OCI-LY7 (cell line): ENCODE measurements around the gene BPIFB3. TPM values are rescaled to one million over a fixed set of nuclear protein-coding genes. Genes with fewer than 3 reads are reported as not detected.

Experiments
- BruUV-seq: library from RNA; stranded (reverse); fragments of 400-500 nt; replicated peaks from 2 replicates; lab custom pipeline; 2021; lab: Mats Ljungman, UMichigan
- CTCF ChIA-PET: fragments of 300-600 bp; sonication (Branson Sonifier 250); formaldehyde crosslinking; loops from one replicate; lab custom pipeline; 2022; ENCODE audit warnings: antibody characterized with exemption; ENCODE audit not compliant: unreplicated experiment; lab: Charles Lee
- POLR2A ChIA-PET: fragments of 300-600 bp; sonication (Branson Sonifier 250); formaldehyde crosslinking; loops from one replicate; lab custom pipeline; 2022; ENCODE audit warnings: antibody characterized with exemption; lab: Charles Lee
- DNase-seq: peaks from one replicate; pipeline ENCODE4 v3.0.0-alpha.2; 2015; ENCODE audit warnings: low spot score
- H2AFZ ChIP-seq: fragments of 200-600 bp; sonication (generic), shearing (Covaris generic); 2 replicates; pipeline ENCODE4 v1.6.1; 2014; ENCODE audit warnings: mild to moderate bottlenecking, antibody characterized with exemption, low read length, moderate library complexity
- H3K27ac ChIP-seq: fragments of 200-600 bp; sonication (generic); 2 replicates; pipeline ENCODE4 v1.5.1; 2014; ENCODE audit warnings: mixed run types, low read depth, mild to moderate bottlenecking, moderate library complexity, low read length, inconsistent platforms; ENCODE audit not compliant: poor library complexity, severe bottlenecking
- H3K36me3 ChIP-seq: fragments of 200-600 bp; sonication (generic); 2 replicates; pipeline ENCODE4 v1.6.1; 2014; ENCODE audit warnings: mild to moderate bottlenecking, antibody characterized with exemption, low read length, moderate library complexity, mixed read lengths; ENCODE audit not compliant: insufficient read depth
- H3K4me1 ChIP-seq: fragments of 200-600 bp; sonication (generic); 2 replicates; pipeline ENCODE4 v1.5.1; 2014; ENCODE audit warnings: mild to moderate bottlenecking, low read length; ENCODE audit not compliant: insufficient read depth, poor library complexity, severe bottlenecking
- H3K4me2 ChIP-seq: fragments of 200-600 bp; sonication (generic); 2 replicates; pipeline ENCODE4 v1.6.1; 2014; ENCODE audit warnings: mild to moderate bottlenecking, low read length
- H3K4me3 ChIP-seq: fragments of 200-600 bp; sonication (generic); 2 replicates; pipeline ENCODE4 v1.5.1; 2014; ENCODE audit warnings: mild to moderate bottlenecking, low read depth, low read length; ENCODE audit not compliant: poor library complexity, severe bottlenecking
- H3K79me2 ChIP-seq: fragments of 200-600 bp; sonication (generic); 2 replicates; pipeline ENCODE4 v1.6.1; 2016; ENCODE audit warnings: low read depth, mild to moderate bottlenecking, low read length, moderate library complexity, mixed read lengths; ENCODE audit not compliant: insufficient read depth
- H3K9me2 ChIP-seq: fragments of 200-600 bp; sonication (generic); 2 replicates; pipeline ENCODE4 v1.6.1; 2016; ENCODE audit warnings: mild to moderate bottlenecking, low read length, mixed read lengths; ENCODE audit not compliant: insufficient read depth
- H3K9me3 ChIP-seq: fragments of 200-600 bp; sonication (generic); 2 replicates; pipeline ENCODE4 v1.6.1; 2014; ENCODE audit warnings: mild to moderate bottlenecking, mixed run types, low read length, mixed read lengths
- H4K20me1 ChIP-seq: fragments of 200-600 bp; sonication (generic); 2 replicates; pipeline ENCODE4 v1.6.1; 2014; ENCODE audit warnings: mild to moderate bottlenecking, antibody characterized with exemption, low read length, moderate library complexity, mixed read lengths; ENCODE audit not compliant: insufficient read depth
- EZH2phosphoT487 ChIP-seq: fragments of 200-600 bp; sonication (generic); IDR thresholded peaks from 2 replicates; pipeline ENCODE4 v1.6.1; 2018; ENCODE audit warnings: low read depth, borderline replicate concordance, mild to moderate bottlenecking, mixed run types, antibody characterized with exemption, low read length, moderate library complexity, mixed read lengths
- intact Hi-C: fragments of 100-400 bp; cut with micrococcal nuclease; formaldehyde crosslinking; loops from one replicate; pipeline ENCODE4 v1.10.0; 2022; ENCODE audit not compliant: unreplicated experiment
- total RNA-seq, 2 experiments: library from RNA; depleted of rRNA in 1 of 2; stranded (reverse); fragments of >200 nt in 1 of 2; shearing (Covaris generic) in 1 of 2; gene quantifications; 2 replicates each; pipeline ENCODE4 v1.2.3, GENCODE V29; 2014 to 2022
- TF ChIP-seq, protein P1 (sequence below): fragments of 200-600 bp; sonication (generic); conservative IDR thresholded peaks from 2 replicates; pipeline ENCODE4 v1.5.1; 2014; ENCODE audit warnings: mild to moderate bottlenecking, antibody characterized with exemption, low read length, moderate library complexity, mixed read lengths

The BPIFB3 gene
- total RNA-seq, 2 experiments from 2014 or later, result not detected

DNA sequence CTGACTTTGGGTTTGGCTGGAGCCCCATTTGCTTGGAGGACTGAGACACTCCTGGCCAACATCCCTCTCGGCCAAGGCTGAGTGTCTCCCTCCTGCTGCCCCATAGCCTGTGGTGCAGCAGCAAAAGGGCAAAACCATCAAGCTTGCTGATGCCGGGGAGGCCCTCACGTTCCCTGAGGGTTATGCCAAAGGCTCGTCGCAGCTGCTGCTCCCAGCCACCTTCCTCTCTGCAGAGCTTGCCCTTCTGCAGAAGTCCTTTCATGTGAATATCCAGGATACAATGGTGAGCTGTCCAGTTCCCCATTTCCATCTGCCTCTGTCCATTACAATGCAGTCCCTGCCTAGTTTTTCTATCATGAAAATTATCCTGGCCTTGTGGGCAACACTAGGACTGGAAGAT, 16.2 kb upstream of the BPIFB3 start:
- no TSS peak for BruUV-seq

DNA sequence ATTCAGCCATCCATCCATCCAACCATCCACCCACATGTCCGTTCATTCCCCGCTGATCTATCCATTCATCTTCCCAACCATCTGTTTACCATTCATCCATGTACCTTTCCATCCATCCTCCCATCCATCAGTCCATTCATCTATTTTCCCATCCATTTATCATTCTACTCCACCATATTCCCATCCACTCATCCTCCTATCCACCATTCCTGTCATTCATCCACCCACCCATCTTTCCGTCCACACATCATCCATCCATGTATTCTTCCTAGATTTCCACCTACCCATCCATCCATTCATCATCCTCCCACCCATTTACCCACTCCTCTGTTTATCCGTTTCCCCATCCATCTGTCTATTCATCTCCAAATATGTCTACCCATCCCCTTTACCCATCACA, 15.5 kb upstream of the BPIFB3 start:
- no peaks in the 10 kb centered on the region for H3K4me1 ChIP-seq
- ChIA-PET CTCF (no interaction called here), POLR2A (no interaction called here)
- H3K27ac ChIP-seq, result no peak overlapping the region
- H3K4me2 ChIP-seq, result no peak overlapping the region
- H3K9me3 ChIP-seq, result no peaks in the 10 kb centered on the region
- intact Hi-C loops, result no loop called here
- no peaks in the 10 kb centered on the region for H4K20me1 ChIP-seq
- no peak overlapping the region for H3K4me3 ChIP-seq
- H3K36me3 ChIP-seq, result no peaks in the 10 kb centered on the region
- BruUV-seq, result no TSS peak
- H2AFZ ChIP-seq, result no peak overlapping the region
- no peak for DNase-seq
- TF ChIP-seq, protein P1, sequence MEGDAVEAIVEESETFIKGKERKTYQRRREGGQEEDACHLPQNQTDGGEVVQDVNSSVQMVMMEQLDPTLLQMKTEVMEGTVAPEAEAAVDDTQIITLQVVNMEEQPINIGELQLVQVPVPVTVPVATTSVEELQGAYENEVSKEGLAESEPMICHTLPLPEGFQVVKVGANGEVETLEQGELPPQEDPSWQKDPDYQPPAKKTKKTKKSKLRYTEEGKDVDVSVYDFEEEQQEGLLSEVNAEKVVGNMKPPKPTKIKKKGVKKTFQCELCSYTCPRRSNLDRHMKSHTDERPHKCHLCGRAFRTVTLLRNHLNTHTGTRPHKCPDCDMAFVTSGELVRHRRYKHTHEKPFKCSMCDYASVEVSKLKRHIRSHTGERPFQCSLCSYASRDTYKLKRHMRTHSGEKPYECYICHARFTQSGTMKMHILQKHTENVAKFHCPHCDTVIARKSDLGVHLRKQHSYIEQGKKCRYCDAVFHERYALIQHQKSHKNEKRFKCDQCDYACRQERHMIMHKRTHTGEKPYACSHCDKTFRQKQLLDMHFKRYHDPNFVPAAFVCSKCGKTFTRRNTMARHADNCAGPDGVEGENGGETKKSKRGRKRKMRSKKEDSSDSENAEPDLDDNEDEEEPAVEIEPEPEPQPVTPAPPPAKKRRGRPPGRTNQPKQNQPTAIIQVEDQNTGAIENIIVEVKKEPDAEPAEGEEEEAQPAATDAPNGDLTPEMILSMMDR, result no peak
- TF ChIP-seq EZH2phosphoT487, result no peak
- H3K79me2 ChIP-seq, result no peaks in the 10 kb centered on the region
- no peaks in the 10 kb centered on the region for H3K9me2 ChIP-seq

More for the DNA sequence above, 16.2 kb upstream of the BPIFB3 start:
- H4K20me1 ChIP-seq, result no peaks in the 10 kb centered on the region
- H3K9me3 ChIP-seq, result no peaks in the 10 kb centered on the region
- H3K4me2 ChIP-seq, result no peak overlapping the region
- no peak overlapping the region for H2AFZ ChIP-seq
- DNase-seq, result no peak
- H3K79me2 ChIP-seq, result no peaks in the 10 kb centered on the region
- H3K36me3 ChIP-seq, result no peaks in the 10 kb centered on the region
- H3K9me2 ChIP-seq, result no peaks in the 10 kb centered on the region
- intact Hi-C loops, result no loop called here
- H3K4me3 ChIP-seq, result no peak overlapping the region
- H3K4me1 ChIP-seq, result no peaks in the 10 kb centered on the region
- TF ChIP-seq, protein P1, result no peak
- TF ChIP-seq EZH2phosphoT487, result no peak
- ChIA-PET CTCF (no interaction called here), POLR2A (no interaction called here)
- no peak overlapping the region for H3K27ac ChIP-seq

DNA sequence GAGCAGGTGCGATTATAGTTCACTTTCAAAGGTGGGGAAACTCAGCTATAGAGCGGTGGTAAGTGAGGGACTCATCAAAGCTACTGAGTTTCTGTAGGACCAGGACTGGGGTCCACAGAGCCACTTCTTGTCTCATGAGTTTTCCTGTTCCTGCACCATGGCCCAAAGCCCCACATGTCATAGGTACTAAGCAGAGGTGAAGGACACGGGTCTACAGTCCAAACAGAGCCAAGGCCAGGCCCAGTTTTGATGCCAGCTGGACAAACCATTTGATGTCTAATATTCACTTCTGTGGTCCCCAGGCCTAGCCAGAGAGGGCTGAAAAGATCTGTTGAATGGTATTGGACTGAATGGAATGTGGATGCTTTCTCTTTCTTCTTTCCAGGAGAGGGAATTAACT, 11.3 kb upstream of the BPIFB3 start:
- no peaks in the 10 kb centered on the region for H3K36me3 ChIP-seq
- TF ChIP-seq, protein P1, result no peak
- no peak for TF ChIP-seq EZH2phosphoT487
- no peak overlapping the region for H3K4me3 ChIP-seq
- intact Hi-C loops, result no loop called here
- H2AFZ ChIP-seq, result no peak overlapping the region
- H3K4me1 ChIP-seq, result no peaks in the 10 kb centered on the region
- DNase-seq, result no peak
- ChIA-PET CTCF (no interaction called here), POLR2A (no interaction called here)
- BruUV-seq, result no TSS peak
- H3K9me3 ChIP-seq, result no peaks in the 10 kb centered on the region
- no peaks in the 10 kb centered on the region for H3K9me2 ChIP-seq
- no peak overlapping the region for H3K4me2 ChIP-seq
- no peak overlapping the region for H3K27ac ChIP-seq
- H3K79me2 ChIP-seq, result no peaks in the 10 kb centered on the region
- H4K20me1 ChIP-seq, result no peaks in the 10 kb centered on the region
